Gastrocnemius medialis (tissue), 4 donors: ENCODE results near the gene MMP14. TPM values are rescaled to one million over a fixed set of nuclear protein-coding genes. Genes with fewer than 3 reads are reported as not detected.
A peak's percentile ranks its signal among the peaks of the same experiment; 100 is the strongest.

Experiments
- ATAC-seq, 2 donors: fragments of 150-250 bp; one replicate each; pipeline ENCODE4 v1.9.1; 2016
- DNase-seq, 2 donors: peaks; one replicate each; pipeline ENCODE4 v3.0.0-alpha.2; 2019
- H3K27ac ChIP-seq, 4 donors: fragments of 200-600 bp; sonication (generic); 1 replicate in 1 of 4; 2 replicates in 3 of 4; pipeline ENCODE4 v1.5.1; 2016 to 2018; ENCODE audit warnings: mild to moderate bottlenecking in 2 of 4, moderate library complexity in 1 of 4
- H3K27me3 ChIP-seq, 3 donors: fragments of 200-600 bp; sonication (generic) in 2 of 3; 1 replicate in 1 of 3; 2 replicates in 2 of 3; pipeline versions ENCODE4 v1.5.1 to v1.6.0; 2016 to 2019; ENCODE audit warnings: mild to moderate bottlenecking in 1 of 3, moderate library complexity in 1 of 3
- H3K36me3 ChIP-seq, 2 donors: fragments of 200-600 bp; sonication (generic) in 1 of 2; one replicate each; pipeline ENCODE4 v1.5.1; 2017 to 2018
- H3K4me1 ChIP-seq, 2 donors: fragments of 200-600 bp; sonication (generic) in 1 of 2; one replicate each; pipeline ENCODE4 v1.5.1; 2016 to 2017; ENCODE audit warnings: mild to moderate bottlenecking in 2 of 2
- H3K4me3 ChIP-seq, 4 donors: fragments of 200-600 bp; sonication (generic) in 3 of 4; 1 replicate in 1 of 4; 2 replicates in 3 of 4; pipeline ENCODE4 v1.5.1; 2016 to 2019; ENCODE audit warnings: mild to moderate bottlenecking in 2 of 4
- H3K9me3 ChIP-seq, 3 donors: fragments of 200-600 bp; sonication (generic) in 2 of 3; 1 replicate in 1 of 3; 2 replicates in 2 of 3; pipeline ENCODE4 v1.5.1; 2016 to 2019
- CTCF ChIP-seq, 5 experiments: fragments of 450-650 bp in 3 of 5; fragments of 200-600 bp in 2 of 5; sonication (generic) in 2 of 5; IDR thresholded peaks in 4 of 5; conservative IDR thresholded peaks in 1 of 5; 1 replicate in 4 of 5; 2 replicates in 1 of 5; pipeline ENCODE4 v1.5.1; 2016 to 2019; ENCODE audit warnings: antibody characterized with exemption in 5 of 5, mild to moderate bottlenecking in 3 of 5, moderate library complexity in 3 of 5
- POLR2A ChIP-seq, 2 donors: fragments of 450-650 bp; IDR thresholded peaks; one replicate each; pipeline ENCODE4 v1.6.1; 2017; ENCODE audit warnings: antibody characterized with exemption in 2 of 2, mild to moderate bottlenecking in 2 of 2, moderate library complexity in 2 of 2
- in situ Hi-C, 4 donors: fragments of 200-750 bp; cut with MboI; loops; one replicate each; pipeline versions ENCODE4 v1.15.0 to v1.8.0; 2017; ENCODE audit warnings: low sequenced_read_pairs in 4 of 4
- intact Hi-C: fragments of 100-400 bp; cut with DNase I; formaldehyde crosslinking; loops from one replicate; pipeline ENCODE4 v1.15.1; 2023; ENCODE audit warnings: low total_unique reads
- total RNA-seq, 4 donors: library from RNA; depleted of rRNA; stranded (reverse); fragments of >200 nt; gene quantifications; one replicate each; pipeline versions ENCODE4 v1.1.0 to v1.2.3, GENCODE V29; 2016

The MMP14 gene
- total RNA-seq, 4 donors from 2014 or later, result 14.9 to 29.7 (median 20.8) TPM

- DNase-seq (no peak), ATAC-seq (no peak)
- peaks cover 16 to 22% of the 10 kb centered on the region in 2 donors for H3K4me1 ChIP-seq
- in situ Hi-C loops, result loop anchor here in 3 of 4 donors (25.0 kb wide), 2 partner anchors 311 to 486 kb away; no protein-coding TSS in a partner anchor
- intact Hi-C loops, result loop anchor here (1.0 to 5.0 kb wide), 3 partner anchors 27 to 84 kb away; partner anchors contain the start of genes HAUS4 and RBM23
- H3K36me3 ChIP-seq, result peaks cover 0 to 50% of the 10 kb centered on the region in 2 donors
- H3K27ac ChIP-seq, result peak overlapping the region; percentile 98 to 100 (median 99)
- no peaks in the 10 kb centered on the region for H3K27me3 ChIP-seq
- H3K9me3 ChIP-seq, result no peaks in the 10 kb centered on the region
- TF ChIP-seq POLR2A (IDR thresholded peaks at IDR 0.05), result no peak
- peak in 3 of 5 experiments; percentile 19 to 29 (median 21) for TF ChIP-seq CTCF (IDR thresholded peaks at IDR 0.05 in 4 of 5, conservative IDR thresholded peaks at IDR 0.05 in 1 of 5)
- H3K4me3 ChIP-seq, result peak overlapping the region; percentile 89 to 100 (median 96)
These were observed 36.6 kb downstream of the MMP14 start for GRCh38 chr14:22872833-22873520.

GRCh38 chr14:22875003-22875747 is 38.8 kb downstream of the MMP14 start:
- peaks cover 16 to 19% of the 10 kb centered on the region in 2 donors for H3K4me1 ChIP-seq
- ATAC-seq, result no peak
- in situ Hi-C loops, result no loop called here

GRCh38 chr14:22875748-22876319 is 39.4 kb downstream of the MMP14 start:
- in situ Hi-C loops, result no loop called here
- no peak overlapping the region for H3K27ac ChIP-seq
- DNase-seq (no peak), ATAC-seq (no peak)
- intact Hi-C loops, result no loop called here
- H3K4me3 ChIP-seq, result no peak overlapping the region
- H3K27me3 ChIP-seq, result no peaks in the 10 kb centered on the region
- no peaks in the 10 kb centered on the region for H3K9me3 ChIP-seq
- TF ChIP-seq POLR2A (IDR thresholded peaks at IDR 0.05) (no peak), CTCF (IDR thresholded peaks at IDR 0.05 in 4 of 5, conservative IDR thresholded peaks at IDR 0.05 in 1 of 5) (no peak)
- H3K4me1 ChIP-seq, result peaks cover 10 to 12% of the 10 kb centered on the region in 2 donors
- peaks cover 0 to 63% of the 10 kb centered on the region in 2 donors for H3K36me3 ChIP-seq

More at GRCh38 chr14:22875003-22875747, 38.8 kb downstream of the MMP14 start:
- H3K27ac ChIP-seq, result no peak overlapping the region
- no peaks in the 10 kb centered on the region for H3K27me3 ChIP-seq
- TF ChIP-seq POLR2A (IDR thresholded peaks at IDR 0.05) (no peak), CTCF (IDR thresholded peaks at IDR 0.05 in 4 of 5, conservative IDR thresholded peaks at IDR 0.05 in 1 of 5) (no peak)
- no peak for DNase-seq
- no peaks in the 10 kb centered on the region for H3K9me3 ChIP-seq
- peaks cover 0 to 63% of the 10 kb centered on the region in 2 donors for H3K36me3 ChIP-seq
- H3K4me3 ChIP-seq, result no peak overlapping the region
- intact Hi-C loops, result no loop called here

GRCh38 chr14:22877000-22877501 is 40.7 kb downstream of the MMP14 start:
- no peak for DNase-seq

More at GRCh38 chr14:22877000-22877501, 40.7 kb downstream of the MMP14 start:
- H3K9me3 ChIP-seq, result no peaks in the 10 kb centered on the region
- in situ Hi-C loops, result no loop called here
- no peak overlapping the region for H3K27ac ChIP-seq
- H3K4me1 ChIP-seq, result peaks cover 8 to 10% of the 10 kb centered on the region in 2 donors
- no peak for ATAC-seq
- intact Hi-C loops, result no loop called here
- H3K36me3 ChIP-seq, result peaks cover 0 to 63% of the 10 kb centered on the region in 2 donors
- TF ChIP-seq CTCF (IDR thresholded peaks at IDR 0.05 in 4 of 5, conservative IDR thresholded peaks at IDR 0.05 in 1 of 5), result no peak
- no peak for TF ChIP-seq POLR2A (IDR thresholded peaks at IDR 0.05)
- no peak overlapping the region for H3K4me3 ChIP-seq
- peaks cover 0 to 3% (median 0%) of the 10 kb centered on the region in 3 donors for H3K27me3 ChIP-seq
